ENCODE data around the gene RACK1.

The RACK1 gene

GRCh38 chr5:181233801-181234454 is 9.8 kb downstream of the RACK1 start:
- no peak for DNase-seq (ENCODE audit: low read depth)

- no peak for DNase-seq (ENCODE audit: low read depth)
Measured at GRCh38 chr5:181233088-181233800, 10.5 kb downstream of the RACK1 start.

- DNase-seq (ENCODE audit: low read depth), result no peak
Measured at GRCh38 chr5:181232593-181232992, 11.1 kb downstream of the RACK1 start.

GRCh38 chr5:181231432-181231831 is 12.3 kb downstream of the RACK1 start:
- no peak for DNase-seq (ENCODE audit: low read depth)

- no peak for DNase-seq (ENCODE audit: low read depth)
Measured at GRCh38 chr5:181230551-181230950, 13.2 kb downstream of the RACK1 start.

GRCh38 chr5:181229996-181230395 is 13.7 kb downstream of the RACK1 start:
- no peak for DNase-seq (ENCODE audit: low read depth)

GRCh38 chr5:181224390-181225229 is 19.1 kb downstream of the RACK1 start:
- no peak for DNase-seq (ENCODE audit: low read depth)

- no peak for DNase-seq (ENCODE audit: low read depth)
Measured at GRCh38 chr5:181223729-181224389, 19.8 kb downstream of the RACK1 start.

GRCh38 chr5:181223058-181223728 is 20.5 kb downstream of the RACK1 start, which contains the start of gene TRIM41:
Gene TRIM41, plus strand, starts transcription at chr5:181223281. Its CDS starts 719 bp downstream, at chr5:181224000.
- DNase-seq (ENCODE audit: low read depth), result peak; percentile 94

GRCh38 chr5:181222630-181223057 is 21.1 kb downstream of the RACK1 start:
- no peak for DNase-seq (ENCODE audit: low read depth)

GRCh38 chr5:181221792-181222629 is 21.7 kb downstream of the RACK1 start:
- peak; percentile 88 for DNase-seq (ENCODE audit: low read depth)

GRCh38 chr5:181221105-181221791 is 22.5 kb downstream of the RACK1 start:
- peak; percentile 74 for DNase-seq (ENCODE audit: low read depth)

- no peak for DNase-seq (ENCODE audit: low read depth)
Measured at GRCh38 chr5:181220178-181220515, 23.6 kb downstream of the RACK1 start.

GRCh38 chr5:181219262-181220177 is 24.2 kb downstream of the RACK1 start:
- DNase-seq (ENCODE audit: low read depth), result no peak

GRCh38 chr5:181218795-181219124 is 24.9 kb downstream of the RACK1 start:
- no peak for DNase-seq (ENCODE audit: low read depth)

- DNase-seq (ENCODE audit: low read depth), result peak; percentile 70
Measured at GRCh38 chr5:181217803-181218062, 26.0 kb downstream of the RACK1 start.

- DNase-seq (ENCODE audit: low read depth), result no peak
Measured at GRCh38 chr5:181217111-181217802, 26.4 kb downstream of the RACK1 start.
